H1 (cell line): ENCODE data around the gene PRKCD. TPM values are rescaled to one million over a fixed set of nuclear protein-coding genes. Genes with fewer than 3 reads are reported as not detected.

Source experiments
- CREB1 ChIP-seq: IDR thresholded peaks from 2 replicates; pipeline ENCODE4 v1.6.1; 2012; ENCODE audit warnings: inconsistent platforms
- JUN ChIP-seq: IDR thresholded peaks from 2 replicates; pipeline ENCODE4 v1.6.1; 2011; ENCODE audit warnings: low read depth, mild to moderate bottlenecking, improper control_type of control experiment, low read length
- KDM4A ChIP-seq: IDR thresholded peaks from one replicate; pipeline ENCODE4 v1.7.1; 2012; ENCODE audit warnings: low read depth, mild to moderate bottlenecking, moderate library complexity, low read length, inconsistent platforms; ENCODE audit not compliant: severe bottlenecking
- KDM5A ChIP-seq: fragments of 200-600 bp; IDR thresholded peaks from 2 replicates; pipeline ENCODE4 v1.7.1; 2012; ENCODE audit warnings: mild to moderate bottlenecking, low read length, inconsistent platforms, mixed read lengths
- TEAD4 ChIP-seq: IDR thresholded peaks from 2 replicates; pipeline ENCODE4 v1.6.1; 2012; ENCODE audit warnings: low read depth, low read length, inconsistent platforms, mixed read lengths
- polyA plus RNA-seq, 7 experiments: library from polyadenylated mRNA; depleted of rRNA in 3 of 7; stranded (reverse) in 5 of 7; unstranded in 2 of 7; fragments of >200 nt in 5 of 7; fragments of 200-250 nt in 2 of 7; gene quantifications; 1 replicate in 5 of 7; 2 replicates in 1 of 7; 4 replicates in 1 of 7; pipeline versions ENCODE4 v1.2.1 to v1.2.3, GENCODE V29; 2011 to 2013; ENCODE audit warnings: missing spikeins in 2 of 7, mixed read lengths in 2 of 7
- total RNA-seq: library from RNA; stranded (reverse); fragmentation: NEBNext Ultra II Directional; extraction: Animal tissue kit (Norgen Biotek cat#: 25700); gene quantifications from 2 replicates; pipeline ENCODE4 v1.2.1, GENCODE V29; 2021

Gene PRKCD
- total and polyA plus RNA-seq, 2 of the 8 experiments (the other 6 are each of a cell fraction or from before 2014, with no cell fraction given): 22.6 to 23.9 TPM

DNA sequence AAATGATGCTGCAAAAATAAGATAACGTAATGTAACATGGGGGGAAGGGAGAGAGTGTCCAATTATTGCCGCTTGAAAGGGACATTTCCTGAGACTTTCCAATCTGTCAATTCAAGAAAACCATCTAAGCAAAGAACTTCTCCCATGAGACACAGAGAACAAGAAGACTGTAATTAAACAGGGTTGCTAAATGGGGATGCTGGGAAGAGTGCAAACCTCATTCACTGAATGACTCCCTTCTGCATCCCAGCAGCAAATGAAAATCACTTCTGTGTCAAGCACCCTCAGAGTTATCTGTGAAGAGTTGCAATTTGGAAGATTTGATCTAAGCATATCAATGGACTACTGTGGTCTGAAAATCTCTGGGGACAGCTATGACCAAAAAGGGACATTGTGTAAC, 34.4 kb upstream of the PRKCD start (continued):
- no peak for TF ChIP-seq KDM4A
- TF ChIP-seq JUN: no peak
- no peak for TF ChIP-seq TEAD4
- no peak for TF ChIP-seq KDM5A
- no peak for TF ChIP-seq CREB1
